HG03439 (cell line): ENCODE measurements around the gene FNIP2.
"Not testable (repeated sequence)": the region's sequence is repeated elsewhere in the genome, so short reads cannot be mapped to it uniquely, and the experiment has no call there.

Source experiments
- ATAC-seq: cut with Tn5 transposase; IDR thresholded peaks from one replicate; pipeline ENCODE4 v1.9.1; 2021; ENCODE audit warnings: mild to moderate bottlenecking, moderate library complexity; ENCODE audit not compliant: unreplicated experiment

The FNIP2 gene

GRCh38 chr4:158903079-158903456 is 134.2 kb downstream of the FNIP2 start:
- no peak for ATAC-seq

DNA sequence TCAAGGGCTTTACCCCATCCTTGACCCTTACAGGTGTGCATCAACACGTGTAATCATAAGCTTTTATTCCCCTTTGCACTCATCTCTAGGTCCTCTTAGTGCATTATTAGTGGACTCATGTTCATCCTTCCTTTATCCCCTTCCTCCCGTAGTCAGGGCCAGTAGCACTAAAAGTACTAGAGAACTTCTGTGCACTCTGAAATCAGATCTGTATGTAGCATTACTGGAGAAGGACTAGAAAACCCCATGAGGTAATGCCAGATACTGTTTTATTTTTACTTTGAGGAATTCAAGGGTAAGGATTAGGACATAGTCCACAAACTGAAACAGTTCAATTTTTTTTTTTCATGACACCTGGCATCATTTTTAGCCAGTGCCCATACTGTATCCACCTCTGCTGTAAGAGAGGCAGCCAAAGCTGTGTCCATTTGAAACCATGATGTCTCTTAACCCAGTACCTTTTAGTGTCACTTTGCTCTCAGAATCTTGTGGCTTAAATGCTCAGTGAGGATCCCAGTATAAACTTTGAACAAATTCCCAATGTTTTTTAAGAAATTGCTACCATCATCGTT is 134.7 kb downstream of the FNIP2 start:
- no peak for ATAC-seq

DNA sequence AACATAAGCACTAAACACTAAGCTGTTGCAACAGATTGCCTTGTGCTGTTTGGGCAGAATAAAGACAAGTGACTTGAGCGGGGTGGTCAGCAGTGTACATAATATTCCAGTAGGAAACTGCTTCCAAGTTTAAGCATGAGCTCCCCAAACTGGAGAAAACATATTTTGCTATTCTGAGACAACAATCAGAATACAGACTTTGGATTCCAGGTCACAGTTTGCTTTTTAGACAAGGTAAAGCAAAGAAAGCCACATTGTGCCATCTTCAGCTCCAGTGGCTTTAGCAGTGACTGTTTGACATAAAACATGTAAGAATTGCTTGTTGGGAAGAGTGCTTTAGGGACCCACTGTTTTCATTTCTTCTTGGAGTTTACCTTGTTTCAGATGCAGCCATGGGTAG is 136.0 kb downstream of the FNIP2 start:
- ATAC-seq, result no peak

DNA sequence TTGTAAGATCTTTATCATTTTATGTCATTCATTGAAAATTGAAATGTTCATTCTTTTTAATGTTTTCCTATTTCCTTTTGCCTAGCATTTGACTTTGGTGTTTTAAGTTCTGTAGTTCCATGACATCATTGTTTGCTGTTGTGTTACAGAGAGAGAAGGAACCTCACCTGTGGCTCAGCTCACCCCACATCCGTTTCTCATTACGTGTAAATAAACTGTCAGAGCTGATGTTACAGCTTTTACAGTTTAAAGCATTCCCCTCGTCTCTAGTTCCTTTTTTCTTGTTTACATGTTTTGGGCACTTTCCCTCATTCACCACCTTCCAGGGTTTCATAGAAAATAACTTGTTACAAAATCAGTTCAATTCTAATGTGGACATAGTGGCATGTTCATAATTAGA is 137.2 kb downstream of the FNIP2 start:
- ATAC-seq, result no peak

DNA sequence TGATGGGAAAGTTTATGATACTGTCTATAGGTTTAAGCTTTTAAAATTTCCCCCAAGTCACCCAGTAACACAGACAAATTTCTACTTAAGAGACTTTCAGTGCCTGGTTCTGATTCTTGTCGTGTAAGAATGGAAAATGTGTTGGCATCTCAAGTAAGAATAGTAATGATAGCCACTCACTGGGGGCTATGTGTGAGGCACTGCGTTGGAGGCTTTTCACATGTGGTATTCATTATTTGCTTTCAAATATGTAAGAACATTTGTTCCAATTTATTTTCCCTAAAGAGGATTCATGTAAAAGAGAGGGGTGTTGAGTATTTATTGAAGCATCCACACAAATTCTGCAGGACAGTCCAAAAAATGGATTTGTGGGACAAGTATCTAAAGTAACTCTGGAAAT is 143.6 kb downstream of the FNIP2 start:
- ATAC-seq, result no peak

DNA sequence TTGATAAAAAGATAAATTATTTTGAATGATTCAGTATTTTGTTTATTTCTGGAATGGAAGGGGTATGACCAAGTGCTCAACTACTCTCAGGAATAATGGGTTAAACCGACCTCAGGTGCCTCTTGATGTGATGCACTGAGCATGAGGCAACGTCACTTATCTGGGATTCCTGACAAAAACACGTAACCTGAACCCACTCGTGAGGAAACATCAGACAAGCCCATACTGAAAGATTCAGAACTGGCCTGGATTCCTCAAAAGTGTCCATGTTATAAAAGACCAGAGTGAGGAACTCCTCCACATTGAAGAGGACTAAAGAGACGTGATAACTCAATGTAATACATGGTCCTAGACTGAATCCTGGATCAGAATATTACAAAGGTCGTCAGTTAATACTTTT is 144.0 kb downstream of the FNIP2 start:
- no peak for ATAC-seq

DNA sequence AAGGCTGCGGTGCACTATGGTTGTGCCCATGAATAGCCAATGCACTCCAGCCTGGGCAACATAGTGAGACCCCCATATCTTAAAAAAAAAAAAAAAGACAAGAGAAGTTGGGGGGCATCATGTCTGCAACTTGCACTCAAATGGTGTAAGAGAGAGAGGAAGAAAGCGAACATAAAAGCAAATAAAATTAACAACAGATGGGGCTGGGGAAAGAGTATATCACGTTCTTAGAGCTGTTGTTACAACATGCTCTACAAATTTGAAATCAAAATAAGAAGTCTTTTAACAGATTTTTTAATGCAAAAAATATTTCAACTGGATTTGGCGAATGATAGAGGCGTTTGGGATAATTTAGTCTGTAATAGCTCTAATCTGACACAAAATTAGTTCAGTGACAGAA is 144.9 kb downstream of the FNIP2 start:
- ATAC-seq, result no peak

DNA sequence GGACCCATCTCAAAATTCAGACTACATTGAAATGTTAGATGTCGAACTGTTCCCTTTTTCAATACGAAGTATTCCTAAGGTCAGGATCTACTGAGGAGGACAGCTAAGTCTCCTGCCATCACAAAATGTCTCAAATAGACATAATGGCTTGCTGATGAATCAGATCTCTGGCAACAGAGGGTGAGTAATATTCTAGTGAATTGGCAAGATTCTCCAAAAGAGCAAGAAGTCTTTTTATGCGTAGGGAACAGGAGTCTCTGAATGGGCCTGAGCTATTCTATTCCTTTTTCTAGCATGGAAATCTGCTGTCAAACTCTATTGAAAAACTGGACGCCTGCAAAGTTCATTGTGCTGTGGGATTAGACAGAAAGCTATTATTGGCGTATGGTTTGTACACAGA is 145.4 kb downstream of the FNIP2 start:
- no peak for ATAC-seq

GRCh38 chr4:158915683-158916241 is 146.9 kb downstream of the FNIP2 start:
- ATAC-seq, result no peak

- ATAC-seq, result not testable (repeated sequence)
Observed at GRCh38 chr4:158920452-158920996, 151.7 kb downstream of the FNIP2 start.

DNA sequence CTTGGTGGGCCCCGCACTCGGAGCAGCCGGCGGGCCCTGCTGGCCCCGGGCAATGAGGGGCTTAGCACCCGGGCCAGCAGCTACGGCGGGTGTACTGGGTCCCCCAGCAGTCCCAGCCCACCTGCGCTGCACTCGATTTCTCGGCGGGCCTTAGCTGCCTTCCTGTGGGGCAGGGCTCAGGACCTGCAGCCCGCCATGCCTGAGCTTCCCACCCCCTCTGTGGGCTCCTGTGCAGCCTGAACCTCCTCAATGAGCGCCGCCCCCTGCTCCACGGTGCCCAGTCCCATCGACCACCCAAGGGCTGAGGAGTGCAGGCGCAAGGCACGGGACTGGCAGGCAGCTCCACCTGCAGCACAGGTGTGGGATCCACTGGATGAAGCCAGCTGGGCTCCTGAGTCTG is 158.9 kb downstream of the FNIP2 start:
- not testable (repeated sequence) for ATAC-seq

GRCh38 chr4:158929939-158930638 is 161.3 kb downstream of the FNIP2 start:
- ATAC-seq, result no peak

DNA sequence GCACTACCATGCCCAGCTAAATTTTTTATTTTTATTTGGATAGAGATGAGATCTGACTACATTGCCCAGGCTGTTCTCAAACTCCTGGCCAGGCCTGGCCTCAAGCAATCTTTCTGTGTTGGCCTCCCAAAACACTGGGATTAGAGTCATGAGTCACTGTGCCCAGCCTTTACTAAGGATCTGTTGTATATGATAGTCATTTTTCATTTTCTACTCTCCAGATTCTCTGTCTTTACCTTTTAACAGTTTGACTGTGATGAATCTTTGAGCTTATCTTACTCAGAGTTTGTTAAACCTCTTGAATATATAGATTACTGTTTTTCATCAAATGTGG is 161.8 kb downstream of the FNIP2 start:
- ATAC-seq, result no peak

- no peak for ATAC-seq
Observed at GRCh38 chr4:158933236-158933635, 164.4 kb downstream of the FNIP2 start.

DNA sequence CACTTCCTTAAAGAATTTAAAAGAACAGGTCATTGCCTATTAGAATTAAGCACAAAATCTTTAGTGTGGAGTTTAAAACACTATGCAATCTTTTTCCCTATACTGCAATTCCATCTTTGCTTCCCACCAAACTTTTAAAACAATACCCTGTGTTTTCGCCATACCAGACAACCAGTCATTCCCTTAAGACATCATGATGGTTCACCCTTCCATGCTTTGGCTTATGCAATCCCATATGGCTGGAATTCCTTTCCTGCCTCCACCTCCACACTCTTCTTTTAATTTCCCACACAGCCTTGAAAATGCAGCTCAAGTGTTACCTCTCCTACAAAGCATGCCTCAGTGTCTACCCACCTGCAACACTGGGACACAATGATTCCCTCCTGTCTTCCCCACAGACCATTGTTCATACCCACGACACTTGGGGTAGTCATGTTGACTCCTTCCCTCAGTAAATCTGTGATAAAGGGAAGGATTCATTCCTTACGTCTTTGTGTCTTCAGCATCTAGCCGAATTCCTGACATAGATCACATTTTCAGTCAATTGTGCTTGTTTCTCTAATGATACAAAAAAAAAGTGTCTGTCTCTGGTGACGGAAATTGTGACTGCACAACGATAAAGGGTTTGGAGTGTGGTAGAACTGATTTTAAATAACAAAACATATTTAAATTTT is 166.3 kb downstream of the FNIP2 start:
- no peak for ATAC-seq

- ATAC-seq, result no peak
Observed at GRCh38 chr4:158936238-158936637, 167.4 kb downstream of the FNIP2 start.

DNA sequence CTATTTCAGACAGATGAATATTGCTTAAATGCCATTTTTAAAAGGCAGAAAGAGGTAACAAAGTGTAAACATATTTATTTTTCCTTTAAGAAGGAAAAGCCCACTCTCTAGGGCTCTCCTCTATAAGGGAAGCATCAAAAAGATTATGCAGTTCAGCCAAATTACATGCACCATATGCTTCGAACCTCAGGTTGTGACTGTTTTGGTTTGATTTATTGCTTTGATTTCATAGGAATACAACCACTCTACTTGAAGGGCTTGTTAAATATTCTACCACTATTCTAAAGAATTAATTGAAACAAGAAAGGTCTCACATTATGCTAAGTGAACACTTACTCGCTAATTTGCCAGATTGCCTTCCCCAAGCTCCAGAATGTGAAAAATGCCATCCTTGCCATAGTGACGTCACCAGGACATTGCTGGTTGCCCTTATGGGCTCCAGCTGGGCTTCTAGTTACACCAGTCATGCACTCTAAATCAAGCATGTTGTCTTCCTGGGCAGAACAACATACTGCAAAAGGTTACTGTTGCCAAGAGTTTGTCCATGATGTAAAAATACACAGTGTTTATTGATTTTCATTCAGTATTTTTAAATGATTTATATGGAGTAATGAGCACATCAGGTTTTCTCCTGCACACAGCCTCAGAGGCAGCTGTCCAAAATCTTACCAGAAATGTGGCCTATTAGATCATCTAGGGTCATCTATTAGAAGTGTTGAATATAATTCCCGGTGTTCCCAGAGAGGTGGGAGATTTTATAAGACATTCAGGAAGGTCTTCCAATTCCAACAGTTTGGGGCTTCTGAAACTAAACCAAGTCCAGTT is 169.6 kb downstream of the FNIP2 start:
- no peak for ATAC-seq

- no peak for ATAC-seq
Observed at GRCh38 chr4:158940271-158940670, 171.4 kb downstream of the FNIP2 start.

GRCh38 chr4:158941321-158941720 is 172.5 kb downstream of the FNIP2 start:
- ATAC-seq, result no peak

DNA sequence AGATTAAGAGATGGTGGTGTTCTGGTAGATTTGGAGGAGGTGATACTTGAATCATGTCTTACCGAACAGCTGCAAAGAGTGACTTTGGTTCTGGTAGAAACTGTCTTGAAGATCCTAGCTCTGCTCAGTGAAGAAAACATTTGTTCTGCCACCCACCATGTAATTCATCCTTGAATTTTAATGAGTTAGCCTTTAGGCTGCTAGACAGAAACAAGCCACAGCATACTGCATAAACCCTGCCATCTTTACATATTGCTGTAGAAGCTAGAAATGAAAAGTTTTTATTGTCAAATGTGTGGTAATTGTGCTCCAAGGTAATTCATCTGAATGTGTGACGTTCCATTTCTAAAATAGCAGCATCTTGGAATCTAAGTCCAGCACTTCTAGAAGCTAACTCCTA is 173.1 kb downstream of the FNIP2 start:
- ATAC-seq, result no peak

DNA sequence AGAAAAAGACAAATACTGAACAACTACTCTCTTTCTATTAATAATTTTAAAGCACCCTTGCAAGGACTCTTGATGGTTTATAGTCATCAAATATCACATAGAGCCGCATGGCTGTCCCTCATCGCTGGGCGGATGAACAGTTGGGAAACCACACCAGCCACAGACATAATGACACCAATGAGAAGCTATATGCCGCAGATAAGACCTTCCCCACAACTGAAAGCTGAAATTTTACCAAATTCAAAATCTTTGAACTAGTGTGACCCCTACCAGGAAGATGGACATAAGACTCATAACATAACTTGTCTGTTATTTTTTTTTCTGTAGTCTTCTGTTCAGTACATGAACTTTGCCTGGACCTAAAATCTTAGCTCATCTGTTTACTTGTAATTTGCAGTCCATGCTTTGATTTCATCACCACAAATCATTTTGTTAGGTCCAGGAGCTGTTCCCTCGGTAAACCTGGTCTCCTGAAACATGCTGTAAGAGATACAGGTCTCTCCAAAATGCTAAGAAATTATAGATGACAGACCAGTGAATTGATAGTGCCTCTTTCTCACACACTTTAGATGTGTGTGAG is 176.8 kb downstream of the FNIP2 start:
- no peak for ATAC-seq
